Neural crest cell (in vitro differentiated cells): ENCODE results near the gene DBR1. TPM values are rescaled to one million over a fixed set of nuclear protein-coding genes. Genes with fewer than 3 reads are reported as not detected.
A peak's percentile ranks its signal among the peaks of the same experiment; 100 is the strongest.

Experiments used
- DNase-seq: peaks from one replicate; pipeline ENCODE4 v3.0.0; 2021; ENCODE audit warnings: low read depth, mixed read lengths, low spot score
- H3K27ac Mint-ChIP-seq: one replicate; pipeline ENCODE4 v1.8.0; 2021; ENCODE audit warnings: mild to moderate bottlenecking, mixed read lengths; ENCODE audit not compliant: unreplicated experiment
- H3K27me3 Mint-ChIP-seq: 2 replicates; pipeline ENCODE4 v1.8.0; 2021; ENCODE audit warnings: low read depth, mild to moderate bottlenecking, mixed read lengths
- H3K36me3 Mint-ChIP-seq: 2 replicates; pipeline ENCODE4 v1.8.0; 2021; ENCODE audit warnings: low read depth, mild to moderate bottlenecking, mixed read lengths
- H3K4me1 Mint-ChIP-seq: 2 replicates; pipeline ENCODE4 v1.8.0; 2021; ENCODE audit warnings: mixed read lengths
- H3K4me3 Mint-ChIP-seq: one replicate; pipeline ENCODE4 v1.8.0; 2021; ENCODE audit warnings: mild to moderate bottlenecking, mixed read lengths
- H3K9me3 Mint-ChIP-seq: 2 replicates; pipeline ENCODE4 v1.8.0; 2021; ENCODE audit warnings: mixed read lengths
- total RNA-seq: library from RNA; stranded (reverse); gene quantifications from 2 replicates; pipeline ENCODE4 v1.2.1, GENCODE V29; 2021
- TF ChIP-seq, protein P1 (sequence below): fragments of 200-600 bp; sonication (generic); conservative IDR thresholded peaks from 2 replicates; pipeline ENCODE4 v1.5.0; 2021; ENCODE audit warnings: antibody characterized with exemption, mild to moderate bottlenecking

DBR1 gene
- total RNA-seq, 1 donor from 2014 or later: 25.6 TPM

DNA sequence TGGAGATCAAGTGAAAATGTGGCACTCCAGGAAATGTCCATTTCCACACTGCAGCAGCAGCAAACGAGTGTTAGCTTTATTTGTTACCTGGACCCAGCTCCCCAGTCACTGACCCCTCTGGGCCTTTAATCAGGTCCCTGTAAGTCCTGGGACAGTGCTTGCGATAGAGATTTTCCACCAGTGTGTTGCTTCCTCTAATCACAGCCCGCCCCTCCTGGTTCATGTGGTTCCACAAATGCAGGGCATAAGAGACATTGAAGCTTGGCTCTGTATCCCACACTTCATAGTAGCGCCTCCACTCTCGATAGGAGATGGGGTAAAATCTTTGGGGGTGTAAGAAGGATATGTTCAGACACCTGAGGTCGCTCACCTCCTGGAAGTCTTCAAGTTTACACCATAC is 50.5 kb downstream of the DBR1 start:
- Mint-ChIP-seq H3K4me1 (peaks cover 9% of the 10 kb centered on the region), H3K36me3 (no peaks in the 10 kb centered on the region), H3K9me3 (peaks cover 2% of the 10 kb centered on the region), H3K4me3 (no peak overlapping the region), H3K27ac (no peak overlapping the region), H3K27me3 (no peaks in the 10 kb centered on the region)
- TF ChIP-seq, protein P1, sequence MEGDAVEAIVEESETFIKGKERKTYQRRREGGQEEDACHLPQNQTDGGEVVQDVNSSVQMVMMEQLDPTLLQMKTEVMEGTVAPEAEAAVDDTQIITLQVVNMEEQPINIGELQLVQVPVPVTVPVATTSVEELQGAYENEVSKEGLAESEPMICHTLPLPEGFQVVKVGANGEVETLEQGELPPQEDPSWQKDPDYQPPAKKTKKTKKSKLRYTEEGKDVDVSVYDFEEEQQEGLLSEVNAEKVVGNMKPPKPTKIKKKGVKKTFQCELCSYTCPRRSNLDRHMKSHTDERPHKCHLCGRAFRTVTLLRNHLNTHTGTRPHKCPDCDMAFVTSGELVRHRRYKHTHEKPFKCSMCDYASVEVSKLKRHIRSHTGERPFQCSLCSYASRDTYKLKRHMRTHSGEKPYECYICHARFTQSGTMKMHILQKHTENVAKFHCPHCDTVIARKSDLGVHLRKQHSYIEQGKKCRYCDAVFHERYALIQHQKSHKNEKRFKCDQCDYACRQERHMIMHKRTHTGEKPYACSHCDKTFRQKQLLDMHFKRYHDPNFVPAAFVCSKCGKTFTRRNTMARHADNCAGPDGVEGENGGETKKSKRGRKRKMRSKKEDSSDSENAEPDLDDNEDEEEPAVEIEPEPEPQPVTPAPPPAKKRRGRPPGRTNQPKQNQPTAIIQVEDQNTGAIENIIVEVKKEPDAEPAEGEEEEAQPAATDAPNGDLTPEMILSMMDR: no peak
- no peak for DNase-seq

DNA sequence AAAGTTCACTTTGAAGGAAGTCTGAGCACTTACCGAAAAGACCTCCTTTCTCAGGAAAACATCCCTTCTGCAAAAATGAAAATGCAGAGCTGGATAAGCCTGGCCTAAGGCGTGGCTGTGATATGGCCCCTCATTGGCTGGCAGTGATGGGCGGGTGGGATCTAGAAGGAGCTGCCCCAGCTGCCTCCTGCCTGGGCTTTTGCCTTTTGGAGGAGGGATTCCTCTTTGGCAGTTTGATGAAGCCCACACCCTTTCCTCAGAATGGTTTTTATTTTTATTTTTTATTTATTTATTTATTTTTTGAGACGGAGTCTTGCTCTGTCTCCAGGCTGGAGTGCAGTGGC is 55.3 kb downstream of the DBR1 start:
- Mint-ChIP-seq H3K4me1 (peaks cover 14% of the 10 kb centered on the region), H3K4me3 (no peak overlapping the region), H3K36me3 (no peaks in the 10 kb centered on the region), H3K27ac (no peak overlapping the region), H3K27me3 (no peaks in the 10 kb centered on the region), H3K9me3 (peaks cover 2% of the 10 kb centered on the region)
- DNase-seq: no peak
- TF ChIP-seq, protein P1: no peak

DNA sequence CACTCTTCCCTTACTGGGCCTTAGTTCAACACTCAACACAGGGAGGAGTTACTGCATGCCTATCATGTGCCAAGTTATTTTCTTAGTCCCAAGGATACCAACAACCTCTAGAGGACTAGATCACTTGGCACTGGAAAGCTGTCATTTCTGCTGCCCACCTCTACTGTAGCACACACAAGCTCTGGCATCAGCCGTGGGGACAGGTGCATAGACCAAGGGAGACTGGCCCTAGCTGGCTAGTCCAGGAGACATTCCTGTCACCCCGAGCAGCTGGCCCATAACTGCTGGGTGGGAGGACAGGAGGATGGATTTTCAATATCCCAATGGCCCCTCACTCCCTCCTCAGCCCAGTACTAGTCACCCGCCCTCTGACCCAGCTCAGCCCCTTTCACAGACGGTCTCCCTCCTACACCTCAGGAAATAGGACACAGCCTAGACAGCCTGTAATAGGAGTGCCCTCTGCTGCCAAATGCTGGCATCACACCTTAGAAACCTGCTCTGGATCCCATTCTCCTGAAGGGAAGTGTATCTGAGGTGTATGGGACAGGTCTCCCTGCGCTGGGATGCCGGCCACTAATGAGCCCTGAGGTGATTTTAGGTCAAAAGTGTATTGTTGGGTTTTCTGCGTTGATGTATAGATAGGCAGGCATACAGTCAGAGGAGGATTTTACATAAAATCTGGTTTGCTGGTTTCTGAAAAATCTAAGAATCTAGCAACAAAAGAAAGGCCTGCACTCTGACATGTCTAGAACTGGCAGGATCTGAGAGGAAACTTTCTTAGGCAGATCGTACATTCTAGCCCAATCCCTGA is 55.9 kb downstream of the DBR1 start:
- Mint-ChIP-seq H3K4me3 (peak overlapping the region; percentile 47), H3K4me1 (peaks cover 20% of the 10 kb centered on the region), H3K27ac (no peak overlapping the region), H3K9me3 (peaks cover 2% of the 10 kb centered on the region), H3K36me3 (no peaks in the 10 kb centered on the region), H3K27me3 (no peaks in the 10 kb centered on the region)
- TF ChIP-seq, protein P1: peak; percentile 80
- peak; percentile 82 for DNase-seq

DNA sequence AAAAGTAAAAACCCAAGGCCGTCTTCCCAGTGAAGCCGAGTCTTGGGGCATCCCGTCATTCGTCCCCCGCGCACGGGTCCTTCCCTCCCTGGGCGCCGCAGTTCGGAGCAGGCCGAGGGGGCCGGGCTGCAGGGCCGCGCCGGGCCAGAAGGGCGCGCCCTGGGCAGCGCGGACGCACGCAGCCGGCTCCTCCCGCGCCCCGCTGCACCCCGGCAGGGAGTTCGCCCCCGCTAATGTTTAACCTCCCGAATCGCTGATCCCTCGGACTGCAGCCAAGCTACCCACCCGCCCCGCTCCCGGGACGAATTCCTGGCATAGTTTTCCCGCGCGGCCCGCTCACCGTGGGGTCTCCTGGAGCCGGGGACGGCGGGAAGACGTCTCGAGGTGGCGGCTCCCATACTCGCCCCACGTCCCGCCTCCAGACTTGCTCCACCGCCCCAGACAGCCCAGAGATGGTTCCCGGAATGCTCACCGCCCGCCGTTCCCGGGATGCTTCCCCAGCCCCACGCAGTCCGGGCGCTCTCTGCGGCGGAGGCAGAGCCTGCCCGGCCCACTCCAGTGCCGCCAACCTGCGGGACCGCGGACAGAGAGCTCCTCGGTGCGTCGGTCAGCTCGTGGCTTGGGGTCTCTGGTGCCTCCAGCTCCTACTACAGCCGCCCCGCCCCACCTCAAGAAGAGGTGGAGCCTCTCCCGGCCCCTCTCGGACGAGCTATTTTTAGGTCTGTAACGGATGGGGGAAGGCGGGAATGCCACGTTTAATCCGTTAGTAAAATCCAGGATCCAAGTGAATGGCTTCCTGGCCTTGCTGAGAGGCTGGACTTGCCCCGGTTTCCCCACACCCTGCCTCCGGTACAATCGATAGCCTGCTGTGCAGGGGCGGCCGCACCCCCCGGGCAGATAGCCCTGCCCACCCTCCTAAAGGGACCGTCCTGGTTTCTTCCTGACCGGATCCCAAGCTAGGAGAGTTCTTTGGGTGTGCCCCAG is 59.4 kb downstream of the DBR1 start, which contains the start of gene DZIP1L:
Gene DZIP1L, minus strand, starts transcription at position 621 of the 984 bp plus-strand sequence. CDS start 11,637 bp downstream, outside the sequence.
- Mint-ChIP-seq H3K36me3 (peaks cover 3% of the 10 kb centered on the region), H3K27ac (peak within 1 kb of the TSS; percentile 99), H3K4me1 (peaks cover 30% of the 10 kb centered on the region), H3K4me3 (peak within 1 kb of the TSS; percentile 98), H3K9me3 (no peaks in the 10 kb centered on the region), H3K27me3 (no peaks in the 10 kb centered on the region)
- TF ChIP-seq, protein P1: peak; percentile 64
- DNase-seq: peak; percentile 62

DNA sequence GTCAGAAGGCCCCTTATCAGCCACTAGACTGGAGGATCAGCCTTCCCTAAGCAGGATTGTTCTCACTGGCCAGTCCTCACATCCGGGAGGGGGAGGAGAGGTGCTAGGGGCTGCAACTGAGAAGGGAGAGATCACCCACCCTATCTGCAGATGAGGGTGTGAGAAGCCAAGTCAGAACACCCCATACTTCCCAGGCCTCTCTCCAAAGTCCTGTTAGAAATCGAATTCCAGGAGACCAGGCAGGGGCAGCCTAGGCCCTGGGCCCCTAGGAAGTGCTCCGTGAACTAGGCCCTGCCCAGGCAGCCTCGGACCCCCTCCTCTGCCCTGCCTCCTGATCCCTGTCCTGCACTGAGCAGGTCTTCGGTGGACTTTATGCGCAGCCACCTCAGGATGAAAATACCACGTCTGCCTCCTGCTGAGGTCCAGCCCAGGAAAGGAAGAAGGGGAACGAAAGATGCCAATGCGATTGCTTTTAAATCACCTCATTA is 60.2 kb downstream of the DBR1 start:
- peak overlapping the region; percentile 98 for H3K4me3 Mint-ChIP-seq
- DNase-seq: peak; percentile 13
- H3K36me3 Mint-ChIP-seq: peaks cover 3% of the 10 kb centered on the region
- peak overlapping the region; percentile 99 for H3K27ac Mint-ChIP-seq
- peaks cover 30% of the 10 kb centered on the region for H3K4me1 Mint-ChIP-seq
- H3K27me3 Mint-ChIP-seq: no peaks in the 10 kb centered on the region
- no peaks in the 10 kb centered on the region for H3K9me3 Mint-ChIP-seq
- TF ChIP-seq, protein P1: no peak
